Measurements from ENCODE around the gene RESP18. TPM values are rescaled to one million over a fixed set of nuclear protein-coding genes. Genes with fewer than 3 reads are reported as not detected.

The RESP18 gene
- total RNA-seq, 2 experiments from 2014 or later, result not detected

GRCh38 chr2:219358170-219359075 is 25.9 kb upstream of the RESP18 start:
- Histone ChIP-seq H3K36me3 (ENCODE audit: insufficient read depth, low read length) (no peaks in the 10 kb centered on the region), H3K4me2 (ENCODE audit: low read length) (no peak overlapping the region), H3K27ac (ENCODE audit: low read depth, low read length, poor library complexity, severe bottlenecking) (no peak overlapping the region), H4K20me1 (ENCODE audit: insufficient read depth, low read length) (no peaks in the 10 kb centered on the region), H3K4me3 (ENCODE audit: low read depth, low read length, poor library complexity, severe bottlenecking) (no peak overlapping the region), H3K4me1 (ENCODE audit: insufficient read depth, low read length, poor library complexity, severe bottlenecking) (no peaks in the 10 kb centered on the region), H3K9me3 (ENCODE audit: low read length) (no peaks in the 10 kb centered on the region), H3K79me2 (ENCODE audit: insufficient read depth, low read depth, low read length) (no peaks in the 10 kb centered on the region), H2AFZ (ENCODE audit: low read length) (no peak overlapping the region), H3K9me2 (ENCODE audit: insufficient read depth, low read length) (no peaks in the 10 kb centered on the region)
- no TSS peak for BruUV-seq (replicated peaks)
- TF ChIP-seq, protein P1, sequence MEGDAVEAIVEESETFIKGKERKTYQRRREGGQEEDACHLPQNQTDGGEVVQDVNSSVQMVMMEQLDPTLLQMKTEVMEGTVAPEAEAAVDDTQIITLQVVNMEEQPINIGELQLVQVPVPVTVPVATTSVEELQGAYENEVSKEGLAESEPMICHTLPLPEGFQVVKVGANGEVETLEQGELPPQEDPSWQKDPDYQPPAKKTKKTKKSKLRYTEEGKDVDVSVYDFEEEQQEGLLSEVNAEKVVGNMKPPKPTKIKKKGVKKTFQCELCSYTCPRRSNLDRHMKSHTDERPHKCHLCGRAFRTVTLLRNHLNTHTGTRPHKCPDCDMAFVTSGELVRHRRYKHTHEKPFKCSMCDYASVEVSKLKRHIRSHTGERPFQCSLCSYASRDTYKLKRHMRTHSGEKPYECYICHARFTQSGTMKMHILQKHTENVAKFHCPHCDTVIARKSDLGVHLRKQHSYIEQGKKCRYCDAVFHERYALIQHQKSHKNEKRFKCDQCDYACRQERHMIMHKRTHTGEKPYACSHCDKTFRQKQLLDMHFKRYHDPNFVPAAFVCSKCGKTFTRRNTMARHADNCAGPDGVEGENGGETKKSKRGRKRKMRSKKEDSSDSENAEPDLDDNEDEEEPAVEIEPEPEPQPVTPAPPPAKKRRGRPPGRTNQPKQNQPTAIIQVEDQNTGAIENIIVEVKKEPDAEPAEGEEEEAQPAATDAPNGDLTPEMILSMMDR (conservative IDR thresholded peaks at IDR 0.05; ENCODE audit: low read length), result no peak
- TF ChIP-seq EZH2phosphoT487 (IDR thresholded peaks at IDR 0.05; ENCODE audit: borderline replicate concordance, low read depth, low read length), result no peak
- DNase-seq (ENCODE audit: low spot score), result no peak
- ChIA-PET POLR2A (no interaction called here), CTCF (ENCODE audit: unreplicated experiment) (no interaction called here)
- intact Hi-C loops (cut with micrococcal nuclease; ENCODE audit: unreplicated experiment), result no loop called here

- intact Hi-C loops (cut with micrococcal nuclease; ENCODE audit: unreplicated experiment), result no loop called here
- no TSS peak for BruUV-seq (replicated peaks)
- Histone ChIP-seq H3K9me3 (ENCODE audit: low read length) (no peaks in the 10 kb centered on the region), H3K79me2 (ENCODE audit: insufficient read depth, low read depth, low read length) (no peaks in the 10 kb centered on the region), H3K4me1 (ENCODE audit: insufficient read depth, low read length, poor library complexity, severe bottlenecking) (no peaks in the 10 kb centered on the region), H4K20me1 (ENCODE audit: insufficient read depth, low read length) (no peaks in the 10 kb centered on the region), H3K4me3 (ENCODE audit: low read depth, low read length, poor library complexity, severe bottlenecking) (no peak overlapping the region), H2AFZ (ENCODE audit: low read length) (no peak overlapping the region), H3K9me2 (ENCODE audit: insufficient read depth, low read length) (no peaks in the 10 kb centered on the region), H3K4me2 (ENCODE audit: low read length) (no peak overlapping the region), H3K36me3 (ENCODE audit: insufficient read depth, low read length) (no peaks in the 10 kb centered on the region), H3K27ac (ENCODE audit: low read depth, low read length, poor library complexity, severe bottlenecking) (no peak overlapping the region)
- TF ChIP-seq EZH2phosphoT487 (IDR thresholded peaks at IDR 0.05; ENCODE audit: borderline replicate concordance, low read depth, low read length), result no peak
- TF ChIP-seq, protein P1 (conservative IDR thresholded peaks at IDR 0.05; ENCODE audit: low read length), result no peak
- ChIA-PET CTCF (ENCODE audit: unreplicated experiment) (no interaction called here), POLR2A (interaction anchor here (0.6 kb wide), 1 partner anchor 476 kb away, joined by 3 read pairs; the partner anchor contains the start of gene WNT10A)
- DNase-seq (ENCODE audit: low spot score), result no peak
Observed at GRCh38 chr2:219356834-219357233, 24.3 kb upstream of the RESP18 start.

DNA sequence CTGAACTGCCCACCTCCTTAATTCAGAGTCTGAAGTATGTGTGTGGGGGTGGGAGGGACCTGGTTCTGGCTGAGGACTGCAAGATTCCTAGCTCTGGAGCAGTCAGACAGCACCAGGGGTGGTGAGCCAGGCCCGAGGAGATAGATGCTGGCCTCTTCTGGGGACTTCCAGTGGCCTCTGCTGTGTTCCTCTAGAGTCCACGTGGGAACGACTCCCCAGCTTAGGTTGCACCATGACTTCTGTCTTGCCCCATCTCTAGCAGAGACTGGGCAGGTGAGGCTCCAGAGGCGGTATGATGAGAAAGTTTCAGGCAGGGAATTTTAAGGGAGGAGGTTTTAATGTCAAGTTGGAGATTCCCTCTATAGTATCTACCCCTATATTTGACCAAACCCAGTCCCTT is 22.0 kb upstream of the RESP18 start:
- DNase-seq (ENCODE audit: low spot score), result no peak
- no peak overlapping the region for H2AFZ ChIP-seq (ENCODE audit: low read length)
- POLR2A ChIA-PET, result no interaction called here
- CTCF ChIA-PET (ENCODE audit: unreplicated experiment), result no interaction called here
- no peaks in the 10 kb centered on the region for H3K9me3 ChIP-seq (ENCODE audit: low read length)
- H3K9me2 ChIP-seq (ENCODE audit: insufficient read depth, low read length), result no peaks in the 10 kb centered on the region
- H3K36me3 ChIP-seq (ENCODE audit: insufficient read depth, low read length), result no peaks in the 10 kb centered on the region
- no peaks in the 10 kb centered on the region for H3K79me2 ChIP-seq (ENCODE audit: insufficient read depth, low read depth, low read length)
- H3K4me1 ChIP-seq (ENCODE audit: insufficient read depth, low read length, poor library complexity, severe bottlenecking), result no peaks in the 10 kb centered on the region
- no peak overlapping the region for H3K27ac ChIP-seq (ENCODE audit: low read depth, low read length, poor library complexity, severe bottlenecking)
- no peaks in the 10 kb centered on the region for H4K20me1 ChIP-seq (ENCODE audit: insufficient read depth, low read length)
- TF ChIP-seq, protein P1 (conservative IDR thresholded peaks at IDR 0.05; ENCODE audit: low read length), result no peak
- TF ChIP-seq EZH2phosphoT487 (IDR thresholded peaks at IDR 0.05; ENCODE audit: borderline replicate concordance, low read depth, low read length), result no peak
- H3K4me2 ChIP-seq (ENCODE audit: low read length), result no peak overlapping the region
- no TSS peak for BruUV-seq (replicated peaks)
- intact Hi-C loops (cut with micrococcal nuclease; ENCODE audit: unreplicated experiment), result no loop called here
- no peak overlapping the region for H3K4me3 ChIP-seq (ENCODE audit: low read depth, low read length, poor library complexity, severe bottlenecking)
